H7 (cell line): Measurements from ENCODE around the gene GPC5. TPM values are rescaled to one million over a fixed set of nuclear protein-coding genes. Genes with fewer than 3 reads are reported as not detected.

Source experiments
- DNase-seq: peaks from one replicate; pipeline ENCODE4 v3.0.0; 2012
- H3K27me3 ChIP-seq: 2 replicates; pipeline ENCODE4 v1.6.0; 2011; ENCODE audit warnings: mild to moderate bottlenecking, low read length; ENCODE audit not compliant: control insufficient read depth, insufficient read depth
- H3K36me3 ChIP-seq: replicated peaks from 2 replicates; pipeline ENCODE4 v1.5.1; 2011; ENCODE audit warnings: low read length; ENCODE audit not compliant: control insufficient read depth, insufficient read depth
- H3K4me3 ChIP-seq: 2 replicates; pipeline ENCODE4 v1.5.1; 2011; ENCODE audit warnings: low read depth, mild to moderate bottlenecking, control low read depth, low read length, moderate library complexity; ENCODE audit not compliant: insufficient read depth
- total RNA-seq: library from RNA; depleted of rRNA; stranded (reverse); fragments of >200 nt; shearing (Covaris generic); gene quantifications from 2 replicates; pipeline ENCODE4 v1.2.3, GENCODE V29; 2014

The GPC5 gene
- total RNA-seq, 1 experiment from 2014 or later = 0.07 TPM

- H3K36me3 ChIP-seq = no peaks in the 10 kb centered on the region
- no peak overlapping the region for H3K4me3 ChIP-seq
- no peaks in the 10 kb centered on the region for H3K27me3 ChIP-seq
- no peak for DNase-seq
These were observed 645.9 kb downstream of the GPC5 start for GRCh38 chr13:92044351-92044750.

- no peak overlapping the region for H3K4me3 ChIP-seq
- H3K36me3 ChIP-seq = no peaks in the 10 kb centered on the region
- no peaks in the 10 kb centered on the region for H3K27me3 ChIP-seq
- DNase-seq = no peak
These were observed 656.0 kb downstream of the GPC5 start for GRCh38 chr13:92054389-92054788.

GRCh38 chr13:92074658-92075057 is 676.2 kb downstream of the GPC5 start:
- DNase-seq = peak; percentile 8
- no peaks in the 10 kb centered on the region for H3K36me3 ChIP-seq
- H3K4me3 ChIP-seq = no peak overlapping the region
- H3K27me3 ChIP-seq = no peaks in the 10 kb centered on the region

GRCh38 chr13:92097337-92097903 is 699.0 kb downstream of the GPC5 start:
- no peaks in the 10 kb centered on the region for H3K36me3 ChIP-seq
- no peak for DNase-seq
- no peak overlapping the region for H3K4me3 ChIP-seq
- H3K27me3 ChIP-seq = no peaks in the 10 kb centered on the region

- H3K27me3 ChIP-seq = no peaks in the 10 kb centered on the region
- DNase-seq = no peak
- no peaks in the 10 kb centered on the region for H3K36me3 ChIP-seq
- H3K4me3 ChIP-seq = no peak overlapping the region
These were observed 703.4 kb downstream of the GPC5 start for GRCh38 chr13:92101801-92102200.

- H3K4me3 ChIP-seq = no peak overlapping the region
- H3K36me3 ChIP-seq = no peaks in the 10 kb centered on the region
- H3K27me3 ChIP-seq = no peaks in the 10 kb centered on the region
- no peak for DNase-seq
These were observed 705.3 kb downstream of the GPC5 start for GRCh38 chr13:92103689-92104153.

- no peak for DNase-seq
- Histone ChIP-seq H3K27me3 (no peaks in the 10 kb centered on the region), H3K36me3 (no peaks in the 10 kb centered on the region), H3K4me3 (no peak overlapping the region)
These were observed 723.9 kb downstream of the GPC5 start for GRCh38 chr13:92122186-92122853.

- Histone ChIP-seq H3K36me3 (no peaks in the 10 kb centered on the region), H3K4me3 (no peak overlapping the region), H3K27me3 (no peaks in the 10 kb centered on the region)
- DNase-seq = no peak
These were observed 728.0 kb downstream of the GPC5 start for GRCh38 chr13:92126399-92126798.

GRCh38 chr13:92135509-92135908 is 737.1 kb downstream of the GPC5 start:
- DNase-seq = no peak
- Histone ChIP-seq H3K36me3 (no peaks in the 10 kb centered on the region), H3K4me3 (no peak overlapping the region), H3K27me3 (no peaks in the 10 kb centered on the region)

GRCh38 chr13:92136449-92137155 is 738.2 kb downstream of the GPC5 start:
- H3K27me3 ChIP-seq = no peaks in the 10 kb centered on the region
- no peaks in the 10 kb centered on the region for H3K36me3 ChIP-seq
- no peak for DNase-seq
- H3K4me3 ChIP-seq = no peak overlapping the region

- Histone ChIP-seq H3K36me3 (no peaks in the 10 kb centered on the region), H3K4me3 (no peak overlapping the region), H3K27me3 (no peaks in the 10 kb centered on the region)
- no peak for DNase-seq
These were observed 739.1 kb downstream of the GPC5 start for GRCh38 chr13:92137520-92137919.

- no peak for DNase-seq
- Histone ChIP-seq H3K36me3 (no peaks in the 10 kb centered on the region), H3K4me3 (no peak overlapping the region), H3K27me3 (no peaks in the 10 kb centered on the region)
These were observed 745.3 kb downstream of the GPC5 start for GRCh38 chr13:92143766-92144165.

- Histone ChIP-seq H3K27me3 (no peaks in the 10 kb centered on the region), H3K36me3 (no peaks in the 10 kb centered on the region), H3K4me3 (no peak overlapping the region)
- no peak for DNase-seq
These were observed 752.2 kb downstream of the GPC5 start for GRCh38 chr13:92150606-92151005.

GRCh38 chr13:92158346-92158745 is 759.9 kb downstream of the GPC5 start:
- DNase-seq = no peak
- no peaks in the 10 kb centered on the region for H3K36me3 ChIP-seq
- no peak overlapping the region for H3K4me3 ChIP-seq
- H3K27me3 ChIP-seq = no peaks in the 10 kb centered on the region

- Histone ChIP-seq H3K36me3 (no peaks in the 10 kb centered on the region), H3K4me3 (no peak overlapping the region), H3K27me3 (no peaks in the 10 kb centered on the region)
- no peak for DNase-seq
These were observed 766.4 kb downstream of the GPC5 start for GRCh38 chr13:92164822-92165221.
